IPS-20b (cell line): ENCODE results near the gene DUS4L.

Experiments
- H3K27ac ChIP-seq: one replicate; pipeline ENCODE4 v1.5.1; 2013; ENCODE audit warnings: low read length
- H3K27me3 ChIP-seq: 2 replicates; pipeline ENCODE4 v1.6.1; 2013; ENCODE audit warnings: mild to moderate bottlenecking, low read length, inconsistent platforms; ENCODE audit not compliant: insufficient read depth
- H3K36me3 ChIP-seq: 2 replicates; pipeline ENCODE4 v1.6.1; 2013; ENCODE audit warnings: low read depth, mild to moderate bottlenecking, inconsistent platforms, low read length, moderate library complexity; ENCODE audit not compliant: insufficient read depth
- H3K4me1 ChIP-seq: 2 replicates; pipeline ENCODE4 v1.6.1; 2013; ENCODE audit warnings: mild to moderate bottlenecking, control low read depth, inconsistent platforms, low read length, moderate library complexity; ENCODE audit not compliant: insufficient read depth
- H3K4me3 ChIP-seq: 2 replicates; pipeline ENCODE4 v1.5.1; 2013; ENCODE audit warnings: mild to moderate bottlenecking, low read length, inconsistent platforms
- H3K9ac ChIP-seq: 2 replicates; pipeline ENCODE4 v1.6.1; 2013; ENCODE audit warnings: low read depth, mild to moderate bottlenecking, inconsistent platforms, low read length, moderate library complexity
- H3K9me3 ChIP-seq: 2 replicates; pipeline ENCODE4 v1.6.1; 2013; ENCODE audit warnings: mild to moderate bottlenecking, low read depth, low read length, inconsistent platforms; ENCODE audit not compliant: insufficient read depth

The DUS4L gene

DNA sequence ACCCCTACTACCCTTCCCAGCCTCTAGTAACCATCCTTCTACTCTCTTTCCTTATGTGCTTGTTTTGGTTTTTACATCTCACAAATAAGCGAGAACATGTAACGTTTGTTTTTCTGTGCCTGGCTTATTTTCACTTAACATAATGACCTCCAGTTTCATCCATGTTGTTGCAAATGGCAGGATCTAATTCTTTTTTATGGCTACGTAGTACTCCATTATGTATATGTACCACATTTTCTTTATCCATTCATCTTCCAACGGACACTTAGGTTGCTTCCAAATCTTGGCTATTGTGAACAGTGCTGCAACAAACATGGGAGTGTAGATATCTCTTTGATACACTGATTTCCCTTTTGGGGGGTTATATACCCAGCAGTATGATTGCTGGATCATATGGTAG is 63.2 kb downstream of the DUS4L start:
- no peaks in the 10 kb centered on the region for H3K9me3 ChIP-seq
- no peaks in the 10 kb centered on the region; the same call in 1 of the 2 replicates for H3K4me1 ChIP-seq
- H3K36me3 ChIP-seq: no peaks in the 10 kb centered on the region
- no peak overlapping the region for H3K9ac ChIP-seq
- no peak overlapping the region for H3K4me3 ChIP-seq
- no peaks in the 10 kb centered on the region for H3K27me3 ChIP-seq
- H3K27ac ChIP-seq: no peak overlapping the region
